Measurements from ENCODE around the gene SLC9A3. TPM values are rescaled to one million over a fixed set of nuclear protein-coding genes. Genes with fewer than 3 reads are reported as not detected.
"Not testable (repeated sequence)": the region's sequence is repeated elsewhere in the genome, so short reads cannot be mapped to it uniquely, and the experiment has no call there.

SLC9A3 gene
- total RNA-seq, 2 experiments from 2014 or later: 1.2 to 1.6 TPM

GRCh38 chr5:565782-566440, 41.7 kb upstream of the SLC9A3 start:
- peaks cover 16% of the 10 kb centered on the region for H3K27me3 Mint-ChIP-seq
- POLR2A ChIA-PET: no interaction called here
- H3K9me3 Mint-ChIP-seq: no peaks in the 10 kb centered on the region
- CTCF ChIA-PET: no interaction called here
- no peaks in the 10 kb centered on the region for H3K36me3 Mint-ChIP-seq (ENCODE audit: low read depth)
- peak; percentile 16 for DNase-seq
- H3K4me1 Mint-ChIP-seq: no peaks in the 10 kb centered on the region
- H3K4me3 Mint-ChIP-seq: no peak overlapping the region
- H3K27ac Mint-ChIP-seq: no peak overlapping the region

GRCh38 chr5:561408-561807, 37.2 kb upstream of the SLC9A3 start:
- DNase-seq: peak; percentile 8
- no peaks in the 10 kb centered on the region for H3K4me1 Mint-ChIP-seq
- H3K27me3 Mint-ChIP-seq: peaks cover 11% of the 10 kb centered on the region
- ChIA-PET POLR2A (no interaction called here), CTCF (no interaction called here)
- no peak overlapping the region for H3K4me3 Mint-ChIP-seq
- no peak overlapping the region for H3K27ac Mint-ChIP-seq
- H3K36me3 Mint-ChIP-seq (ENCODE audit: low read depth): no peaks in the 10 kb centered on the region
- H3K9me3 Mint-ChIP-seq: no peaks in the 10 kb centered on the region

DNA sequence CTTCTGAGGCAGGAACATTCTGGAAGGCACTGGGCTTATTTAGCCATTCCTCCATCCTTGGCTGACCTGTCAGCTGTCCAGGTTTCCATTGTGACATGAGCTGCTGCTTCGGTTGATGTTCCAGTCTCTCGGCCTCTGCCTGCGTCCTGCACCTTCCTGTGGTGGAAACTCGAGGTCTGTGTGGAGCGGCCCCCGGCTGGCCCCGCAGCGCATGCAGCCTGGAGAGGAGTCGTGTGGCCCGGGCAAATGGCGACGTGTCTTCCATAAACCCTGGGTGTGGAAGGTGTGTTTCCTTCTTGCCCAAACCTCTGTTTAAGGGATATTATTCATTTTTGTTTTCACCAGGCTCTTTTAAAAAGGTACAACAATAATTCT, 36.5 kb upstream of the SLC9A3 start:
- Mint-ChIP-seq H3K36me3 (ENCODE audit: low read depth) (no peaks in the 10 kb centered on the region), H3K27ac (no peak overlapping the region), H3K9me3 (no peaks in the 10 kb centered on the region), H3K27me3 (peaks cover 6% of the 10 kb centered on the region), H3K4me3 (no peak overlapping the region), H3K4me1 (no peaks in the 10 kb centered on the region)
- POLR2A ChIA-PET: no interaction called here
- CTCF ChIA-PET: no interaction called here
- peak; percentile 8 for DNase-seq

DNA sequence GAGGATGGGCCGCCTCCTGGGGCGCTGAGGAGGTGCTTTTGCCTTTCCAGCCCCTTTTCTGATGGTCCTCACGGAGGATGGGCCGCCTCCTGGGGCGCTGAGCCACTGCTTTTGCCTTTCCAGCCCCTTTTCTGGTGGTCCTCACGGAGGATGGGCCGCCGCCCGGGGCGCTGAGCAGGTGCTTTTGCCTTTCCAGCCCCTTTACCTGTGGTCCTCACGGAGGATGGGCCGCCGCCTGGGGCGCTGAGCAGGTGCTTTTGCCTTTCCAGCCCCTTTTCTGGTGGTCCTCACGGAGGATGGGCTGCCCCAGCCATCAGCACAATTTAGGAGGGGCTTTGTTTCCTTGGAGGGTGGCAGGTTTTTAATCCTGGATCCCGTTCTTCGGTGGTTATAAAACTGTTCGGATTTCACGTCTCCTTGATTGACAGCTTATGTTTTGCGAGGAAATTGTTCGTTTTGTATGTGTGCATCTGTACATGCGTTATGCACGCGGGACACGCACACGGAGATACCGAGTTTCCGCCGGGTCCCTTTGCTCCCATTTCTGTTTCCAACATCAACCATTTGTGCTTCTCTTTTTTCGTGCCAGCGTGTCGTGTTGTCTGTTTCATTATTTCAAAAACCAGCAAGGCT, 34.7 kb upstream of the SLC9A3 start:
- no peaks in the 10 kb centered on the region for H3K9me3 Mint-ChIP-seq
- H3K36me3 Mint-ChIP-seq (ENCODE audit: low read depth): no peaks in the 10 kb centered on the region
- POLR2A ChIA-PET: no interaction called here
- CTCF ChIA-PET: no interaction called here
- peaks cover 5% of the 10 kb centered on the region for H3K27me3 Mint-ChIP-seq
- no peak for DNase-seq
- H3K27ac Mint-ChIP-seq: no peak overlapping the region
- no peaks in the 10 kb centered on the region for H3K4me1 Mint-ChIP-seq
- no peak overlapping the region for H3K4me3 Mint-ChIP-seq

GRCh38 chr5:558326-558725, 34.1 kb upstream of the SLC9A3 start:
- Mint-ChIP-seq H3K36me3 (ENCODE audit: low read depth) (no peaks in the 10 kb centered on the region), H3K4me1 (no peaks in the 10 kb centered on the region), H3K9me3 (no peaks in the 10 kb centered on the region), H3K27me3 (peaks cover 5% of the 10 kb centered on the region), H3K27ac (no peak overlapping the region), H3K4me3 (no peak overlapping the region)
- ChIA-PET POLR2A (no interaction called here), CTCF (no interaction called here)
- DNase-seq: peak; percentile 14

DNA sequence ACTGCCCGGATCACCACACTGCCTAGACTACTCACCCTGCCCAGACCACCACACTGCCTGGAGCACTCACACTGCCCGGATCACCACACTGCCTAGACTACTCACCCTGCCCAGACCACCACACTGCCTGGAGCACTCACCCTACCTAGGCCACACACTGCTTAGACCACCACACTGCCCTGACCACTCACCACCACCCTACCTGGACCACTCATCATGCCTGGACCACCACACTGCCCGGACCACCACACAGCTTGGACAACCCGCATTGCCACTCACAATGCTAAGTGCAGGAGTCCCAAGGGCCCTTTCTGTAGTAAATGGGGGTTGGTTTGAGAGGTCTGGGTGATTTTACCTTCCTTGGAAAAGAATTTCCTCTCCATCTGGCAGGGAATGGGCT, 33.7 kb upstream of the SLC9A3 start:
- H3K4me3 Mint-ChIP-seq, POLR2A ChIA-PET: not testable (repeated sequence)

GRCh38 chr5:556909-557441, 32.7 kb upstream of the SLC9A3 start:
- no peaks in the 10 kb centered on the region for H3K4me1 Mint-ChIP-seq
- peaks cover 5% of the 10 kb centered on the region for H3K27me3 Mint-ChIP-seq
- no peak overlapping the region for H3K27ac Mint-ChIP-seq
- H3K9me3 Mint-ChIP-seq: no peaks in the 10 kb centered on the region
- no peak overlapping the region for H3K4me3 Mint-ChIP-seq
- CTCF ChIA-PET: no interaction called here
- no peaks in the 10 kb centered on the region for H3K36me3 Mint-ChIP-seq (ENCODE audit: low read depth)
- peak; percentile 13 for DNase-seq
- POLR2A ChIA-PET: no interaction called here

More for the DNA sequence above, 33.7 kb upstream of the SLC9A3 start:
- H3K4me1 Mint-ChIP-seq; H3K27ac Mint-ChIP-seq; CTCF ChIA-PET; H3K36me3 Mint-ChIP-seq (ENCODE audit: low read depth); H3K9me3 Mint-ChIP-seq; H3K27me3 Mint-ChIP-seq: not testable (repeated sequence)
- peak; percentile 12 for DNase-seq

DNA sequence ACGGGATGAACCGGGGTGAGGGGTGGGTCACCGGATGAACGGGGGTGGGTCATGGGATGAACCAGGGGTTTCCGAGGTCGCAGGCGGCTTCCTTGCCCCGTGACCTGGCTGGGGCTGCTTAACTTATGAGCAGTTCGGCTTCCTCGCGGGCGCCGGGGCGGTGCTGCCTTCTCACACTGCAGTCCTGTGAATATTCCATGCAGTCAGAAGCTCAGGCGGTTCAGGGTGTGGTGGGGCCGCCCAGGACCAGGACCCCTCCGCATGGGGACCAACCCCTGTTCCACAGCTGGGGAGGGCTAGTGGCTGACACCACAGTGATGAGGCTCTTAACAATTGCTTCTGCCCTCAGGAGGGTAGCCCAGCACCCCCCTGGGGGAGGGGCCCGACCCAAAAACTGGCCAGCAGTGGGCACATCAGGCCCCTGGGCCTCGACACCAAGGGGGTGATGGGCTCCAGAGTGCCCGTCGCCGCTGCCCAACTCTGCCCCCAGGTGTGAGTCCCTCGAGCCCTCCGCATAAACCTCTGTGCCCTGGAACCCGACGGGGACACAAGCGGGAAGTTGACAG, 30.9 kb upstream of the SLC9A3 start:
- H3K27ac Mint-ChIP-seq: no peak overlapping the region
- POLR2A ChIA-PET: no interaction called here
- no peaks in the 10 kb centered on the region for H3K36me3 Mint-ChIP-seq (ENCODE audit: low read depth)
- CTCF ChIA-PET: no interaction called here
- DNase-seq: peak; percentile 15
- H3K9me3 Mint-ChIP-seq: no peaks in the 10 kb centered on the region
- H3K27me3 Mint-ChIP-seq: peaks cover 7% of the 10 kb centered on the region
- H3K4me3 Mint-ChIP-seq: no peak overlapping the region
- H3K4me1 Mint-ChIP-seq: no peaks in the 10 kb centered on the region

GRCh38 chr5:554284-554988, 30.2 kb upstream of the SLC9A3 start:
- Mint-ChIP-seq H3K27ac (no peak overlapping the region), H3K9me3 (no peaks in the 10 kb centered on the region), H3K4me1 (no peaks in the 10 kb centered on the region), H3K36me3 (ENCODE audit: low read depth) (no peaks in the 10 kb centered on the region), H3K4me3 (no peak overlapping the region), H3K27me3 (peaks cover 11% of the 10 kb centered on the region)
- CTCF ChIA-PET: no interaction called here
- POLR2A ChIA-PET: no interaction called here
- DNase-seq: no peak

DNA sequence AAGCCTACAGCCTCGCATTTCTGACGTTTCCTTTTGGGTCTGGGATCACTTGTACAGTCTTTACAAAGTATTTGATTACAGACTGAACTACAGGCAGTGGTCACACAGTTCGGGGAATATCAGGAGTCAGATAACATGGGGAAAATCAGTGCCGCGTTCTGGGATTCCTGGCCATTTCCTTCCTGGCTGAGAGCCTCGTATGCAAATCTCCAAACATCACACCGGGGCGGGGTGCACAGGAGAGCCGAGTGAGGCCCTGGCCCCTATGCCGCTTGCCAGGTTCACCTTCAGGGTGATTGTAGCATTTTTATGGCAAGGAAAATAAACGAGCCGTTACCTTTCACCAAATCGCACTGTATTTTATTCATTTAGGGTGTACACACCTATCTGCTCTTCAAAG, 29.6 kb upstream of the SLC9A3 start:
- Mint-ChIP-seq H3K9me3 (no peaks in the 10 kb centered on the region), H3K36me3 (ENCODE audit: low read depth) (no peaks in the 10 kb centered on the region), H3K4me1 (no peaks in the 10 kb centered on the region), H3K27me3 (peaks cover 15% of the 10 kb centered on the region), H3K27ac (no peak overlapping the region), H3K4me3 (no peak overlapping the region)
- CTCF ChIA-PET: no interaction called here
- POLR2A ChIA-PET: no interaction called here
- DNase-seq: peak; percentile 14

DNA sequence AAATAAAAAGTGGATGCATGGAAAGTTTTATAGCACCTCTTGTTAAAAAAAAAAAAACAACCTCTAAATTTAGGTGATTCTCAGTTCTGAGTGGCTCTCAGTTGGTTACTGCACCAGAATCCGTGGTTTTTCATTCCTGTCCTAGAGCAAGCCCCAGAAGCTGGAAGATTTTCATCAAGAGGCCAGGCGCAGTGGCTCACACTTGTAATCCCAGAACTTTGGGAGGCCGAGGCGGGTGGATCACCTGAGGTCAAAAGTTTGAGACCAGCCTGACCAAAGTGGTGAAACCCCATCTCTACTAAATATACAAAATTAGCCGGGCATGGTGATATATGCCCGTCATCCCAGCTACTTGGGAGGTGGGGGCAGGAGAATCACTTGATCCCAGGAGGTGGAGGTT, 27.2 kb upstream of the SLC9A3 start:
- DNase-seq: no peak
- Mint-ChIP-seq H3K27me3 (peaks cover 24% of the 10 kb centered on the region), H3K27ac (no peak overlapping the region), H3K4me3 (no peak overlapping the region), H3K9me3 (no peaks in the 10 kb centered on the region), H3K36me3 (ENCODE audit: low read depth) (no peaks in the 10 kb centered on the region), H3K4me1 (no peaks in the 10 kb centered on the region)
- CTCF ChIA-PET: no interaction called here
- POLR2A ChIA-PET: no interaction called here

DNA sequence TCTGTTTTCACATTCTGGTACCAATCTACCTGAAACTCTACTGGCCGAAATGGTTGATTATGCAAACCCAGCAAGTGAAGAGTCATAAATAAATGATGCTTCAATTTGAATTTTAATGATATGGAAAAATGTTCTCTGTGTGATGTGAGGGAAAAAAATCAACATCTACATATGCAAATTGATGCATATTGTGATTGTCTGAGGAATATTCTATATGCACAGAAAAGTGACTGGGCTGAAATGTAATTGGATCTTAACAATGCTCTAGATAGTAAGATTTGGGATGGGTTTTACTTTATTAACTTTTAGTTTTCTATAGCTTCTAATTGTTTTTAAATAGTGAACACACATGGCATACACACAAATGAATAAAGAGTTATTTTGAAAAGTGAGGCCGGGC, 25.0 kb upstream of the SLC9A3 start:
- Mint-ChIP-seq H3K4me3 (no peak overlapping the region), H3K4me1 (peaks cover 9% of the 10 kb centered on the region), H3K9me3 (no peaks in the 10 kb centered on the region), H3K27me3 (peaks cover 24% of the 10 kb centered on the region), H3K27ac (no peak overlapping the region), H3K36me3 (ENCODE audit: low read depth) (no peaks in the 10 kb centered on the region)
- DNase-seq: no peak
- CTCF ChIA-PET: no interaction called here
- POLR2A ChIA-PET: no interaction called here

DNA sequence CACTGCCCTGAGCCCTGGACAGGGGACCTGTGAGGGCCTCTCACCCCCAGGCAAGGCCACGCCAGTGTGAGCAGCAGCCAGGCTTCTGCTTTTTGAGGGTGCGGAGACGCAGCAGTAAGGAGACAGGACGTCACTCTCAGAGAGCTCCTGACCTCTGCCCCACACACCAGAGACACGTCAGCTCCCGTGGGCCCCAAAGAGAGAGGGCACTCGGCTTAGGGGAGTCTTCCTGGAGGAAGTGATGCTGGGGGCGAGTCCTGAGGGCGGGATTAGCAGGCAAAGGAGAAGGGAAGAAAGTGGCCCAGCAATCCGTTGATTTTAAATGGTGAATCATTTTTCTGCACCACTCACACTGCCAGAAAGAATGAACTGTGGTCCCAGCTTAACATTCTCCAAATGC, 24.0 kb upstream of the SLC9A3 start:
- peaks cover 24% of the 10 kb centered on the region for H3K27me3 Mint-ChIP-seq
- ChIA-PET POLR2A (no interaction called here), CTCF (no interaction called here)
- H3K27ac Mint-ChIP-seq: no peak overlapping the region
- peaks cover 18% of the 10 kb centered on the region for H3K4me1 Mint-ChIP-seq
- H3K36me3 Mint-ChIP-seq (ENCODE audit: low read depth): no peaks in the 10 kb centered on the region
- no peak overlapping the region for H3K4me3 Mint-ChIP-seq
- no peaks in the 10 kb centered on the region for H3K9me3 Mint-ChIP-seq
- DNase-seq: no peak
